Mesenteric fat pad (tissue), 1 donor: ENCODE data around the gene TMEM53. TPM values are rescaled to one million over a fixed set of nuclear protein-coding genes. Genes with fewer than 3 reads are reported as not detected.
A peak's percentile ranks its signal among the peaks of the same experiment; 100 is the strongest.

ENCODE experiments used
- DNase-seq: peaks from one replicate; pipeline ENCODE4 v3.0.0-alpha.2; 2020; ENCODE audit warnings: low spot score
- total RNA-seq: library from RNA; stranded (reverse); fragmentation: NEBNext Ultra II Directional; extraction: Animal tissue kit (Norgen Biotek cat#: 25700); gene quantifications from one replicate; pipeline ENCODE4 v1.2.1, GENCODE V29; 2021
- donor health status: DM: yes; HTN: yes; CAD: no.

TMEM53 gene
- total RNA-seq, 1 donor from 2014 or later: 16.8 TPM

DNA sequence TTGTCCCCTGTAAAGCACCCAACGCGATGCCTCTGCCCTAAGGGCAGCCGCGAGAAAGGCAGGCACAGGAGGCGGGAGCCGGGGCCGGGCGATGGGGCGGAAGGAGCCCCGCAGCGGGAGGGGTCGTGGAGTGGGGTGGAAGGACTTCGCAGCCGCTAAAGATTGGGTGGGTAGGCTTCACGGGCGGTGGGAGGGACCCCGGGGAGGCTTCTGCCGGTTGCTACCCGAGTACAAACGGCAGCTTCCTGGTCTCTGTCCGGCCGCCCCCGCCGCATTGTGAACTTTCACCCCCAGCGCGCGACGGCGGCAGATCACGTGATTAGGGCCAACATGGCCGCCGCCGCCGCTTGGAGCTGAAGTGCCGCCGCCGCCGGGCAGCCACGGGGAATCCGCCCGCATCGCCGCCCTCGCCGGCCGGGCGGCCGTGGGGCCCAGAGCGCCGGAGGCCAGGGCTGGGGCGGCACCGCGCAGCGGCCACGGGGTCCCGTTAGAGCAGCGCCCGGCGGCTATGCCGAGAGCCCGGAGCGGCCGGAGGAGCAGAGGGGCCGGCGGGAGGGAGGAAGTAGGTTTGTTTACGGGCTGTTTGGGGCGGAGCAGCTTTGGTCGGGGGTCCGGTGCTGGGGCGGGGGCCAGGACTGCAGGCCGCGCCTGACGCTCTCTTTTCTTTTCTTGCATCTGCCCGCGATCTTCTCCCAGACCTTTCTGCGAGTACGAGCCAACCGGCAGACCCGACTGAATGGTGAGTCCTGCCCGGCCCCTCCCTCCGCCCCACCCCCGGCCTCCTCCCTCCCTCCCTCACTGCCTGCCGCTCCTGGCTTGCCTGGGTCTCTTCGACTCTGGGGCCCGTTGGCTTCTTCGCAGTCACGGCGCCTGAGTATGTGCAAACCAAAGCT, 42.4 kb downstream of the TMEM53 start:
- DNase-seq: peak; percentile 96

DNA sequence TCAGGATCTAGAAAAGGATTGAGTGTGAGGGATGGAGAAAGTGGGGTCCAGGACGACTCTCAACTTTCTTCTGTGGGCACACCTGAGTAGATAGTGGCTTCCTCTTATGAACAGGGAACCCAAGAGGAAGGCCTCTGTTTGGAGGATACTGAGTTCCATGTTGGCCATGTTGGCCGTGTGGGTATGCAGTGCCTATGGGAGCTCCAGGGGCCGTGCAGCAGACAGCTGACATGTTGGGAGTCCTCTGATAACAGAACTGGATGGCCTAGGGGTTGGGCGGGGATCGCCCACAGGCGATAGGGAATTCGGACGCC, 43.0 kb downstream of the TMEM53 start:
- no peak for DNase-seq

DNA sequence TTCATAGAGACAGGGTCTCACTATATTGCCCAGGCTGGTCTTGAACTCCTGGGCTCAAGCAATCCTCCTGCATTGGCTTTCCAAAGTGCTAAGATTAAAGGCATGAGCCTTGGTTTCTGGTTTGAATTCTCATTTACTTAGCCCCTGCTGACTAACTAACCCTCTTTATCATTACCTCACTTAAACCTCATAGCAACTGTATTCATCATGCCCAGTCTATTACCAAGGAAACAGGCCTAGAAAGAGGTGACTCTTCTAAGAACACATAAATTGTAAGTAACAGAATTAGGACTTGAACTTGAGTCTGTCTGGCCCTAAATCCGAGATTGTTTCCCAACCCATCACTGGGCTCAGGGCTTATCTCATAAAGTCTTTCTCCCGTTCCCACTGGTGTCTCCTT, 44.2 kb downstream of the TMEM53 start:
- DNase-seq: no peak

DNA sequence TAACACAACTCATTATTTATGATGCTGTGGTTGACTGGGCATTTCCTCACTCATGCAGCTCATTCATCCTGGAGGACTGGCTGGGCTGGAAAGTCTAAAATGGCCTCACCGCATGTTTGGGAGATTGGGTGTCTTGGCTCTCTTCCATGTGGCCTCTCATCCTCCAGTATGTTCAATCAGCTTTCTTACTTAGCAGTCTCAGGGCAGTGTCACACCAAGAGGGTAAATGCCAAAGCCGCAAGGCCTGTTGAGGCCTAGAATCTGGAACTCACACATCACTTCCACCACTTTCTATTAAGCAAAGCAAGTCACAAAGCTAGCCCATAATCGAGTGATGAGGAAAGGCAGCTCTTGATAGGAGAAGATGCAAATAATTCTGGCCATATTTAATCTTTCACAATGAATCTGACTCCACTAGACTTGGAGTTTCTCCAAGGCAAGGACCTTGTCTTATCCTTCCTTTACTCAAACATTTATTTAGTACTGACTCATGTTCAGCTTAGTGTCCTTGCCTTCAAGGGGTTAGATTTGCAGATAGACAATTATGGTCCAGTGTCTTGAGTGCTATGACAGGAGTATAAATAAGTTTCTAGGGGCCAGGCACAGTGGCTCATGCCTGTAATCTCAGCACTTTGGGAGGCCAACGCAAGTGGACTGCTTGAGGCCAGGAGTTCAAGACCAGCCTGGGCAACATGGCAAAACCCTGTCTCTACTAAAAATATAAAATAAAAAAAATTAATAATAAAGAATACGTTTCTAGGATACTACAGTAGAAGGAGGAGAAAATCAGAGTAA, 45.1 kb downstream of the TMEM53 start:
- no peak for DNase-seq

GRCh38 chr1:44625348-44625747, 48.9 kb downstream of the TMEM53 start:
- no peak for DNase-seq

DNA sequence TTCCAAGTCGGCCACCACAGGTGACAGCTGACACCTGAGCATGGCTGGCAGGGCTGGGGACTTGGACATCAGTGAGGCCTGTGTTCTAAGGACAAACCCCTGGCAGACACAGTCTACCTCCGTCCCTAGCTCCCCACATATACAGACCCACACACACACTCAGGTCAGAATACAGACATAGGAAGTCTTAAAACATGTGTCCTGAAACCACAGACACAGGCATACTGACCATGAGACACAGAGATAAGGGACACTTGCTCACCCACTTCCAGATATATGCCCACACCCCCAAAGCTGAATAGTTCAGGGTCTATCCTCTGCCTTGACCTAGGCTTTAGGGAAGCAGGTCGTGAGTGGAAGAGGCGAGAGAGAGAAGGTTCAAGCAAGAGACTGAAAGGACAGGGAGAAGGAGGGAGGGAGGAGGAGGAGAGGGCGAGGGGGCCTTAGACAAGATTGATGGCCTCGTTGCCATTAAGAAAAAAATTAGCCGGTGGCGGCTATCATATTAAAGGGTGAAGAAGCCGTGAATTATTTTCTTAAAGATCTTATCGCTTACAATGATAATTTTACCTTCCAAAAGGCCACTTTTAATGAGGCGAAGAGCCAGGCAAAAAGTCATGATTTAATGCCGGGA, 49.9 kb downstream of the TMEM53 start:
- no peak for DNase-seq

GRCh38 chr1:44621841-44622286, 52.4 kb downstream of the TMEM53 start:
- DNase-seq: no peak

DNA sequence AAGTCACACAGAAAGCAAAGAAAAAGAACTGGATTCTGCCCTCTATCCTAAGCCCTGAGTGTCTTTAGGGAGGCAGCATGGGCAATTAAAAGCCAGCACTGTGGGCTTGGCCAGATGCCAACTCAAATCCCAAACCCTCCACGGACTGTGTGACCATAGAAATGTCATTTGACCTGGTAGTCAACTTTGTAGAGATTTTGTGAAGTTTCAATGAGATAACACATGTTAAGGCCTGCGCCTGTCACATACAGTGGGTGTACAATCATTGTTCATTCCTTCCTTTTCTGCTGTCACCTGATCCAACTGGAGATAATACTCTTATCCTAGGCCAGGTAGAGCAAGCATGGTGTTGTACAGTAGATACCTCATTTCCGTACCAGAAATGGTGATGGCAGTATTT, 54.2 kb downstream of the TMEM53 start:
- DNase-seq: no peak

DNA sequence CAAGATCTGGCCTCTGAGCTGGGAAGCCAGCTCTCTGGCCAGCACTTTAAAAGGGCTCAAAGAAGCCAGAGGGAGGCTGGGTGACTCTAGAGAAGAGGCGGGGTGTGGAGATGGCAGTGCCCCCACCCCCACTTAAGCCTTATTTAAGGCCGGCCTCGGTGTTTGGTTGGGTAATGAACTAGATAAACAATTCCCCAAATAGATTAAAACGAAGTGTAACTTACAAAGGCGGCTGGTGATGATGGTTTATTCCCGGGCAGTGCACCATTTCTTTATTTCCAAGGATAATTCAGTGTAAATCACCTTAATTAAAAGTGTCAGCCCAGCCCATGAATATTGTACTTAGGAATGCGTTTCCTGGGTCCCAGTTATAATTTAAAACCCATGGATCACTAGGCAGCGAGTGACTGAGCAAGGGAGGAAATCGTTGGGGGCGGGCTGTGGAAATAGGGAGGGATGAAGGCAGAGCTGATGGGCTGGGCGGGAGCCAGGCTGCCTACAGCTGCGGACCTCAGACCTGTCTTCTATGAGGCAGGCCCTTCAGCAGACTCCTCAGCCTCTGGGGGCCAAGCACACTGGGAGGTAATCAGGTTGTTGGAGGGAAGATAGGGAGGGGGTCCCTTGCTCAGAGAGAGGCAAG, 54.9 kb downstream of the TMEM53 start:
- no peak for DNase-seq

DNA sequence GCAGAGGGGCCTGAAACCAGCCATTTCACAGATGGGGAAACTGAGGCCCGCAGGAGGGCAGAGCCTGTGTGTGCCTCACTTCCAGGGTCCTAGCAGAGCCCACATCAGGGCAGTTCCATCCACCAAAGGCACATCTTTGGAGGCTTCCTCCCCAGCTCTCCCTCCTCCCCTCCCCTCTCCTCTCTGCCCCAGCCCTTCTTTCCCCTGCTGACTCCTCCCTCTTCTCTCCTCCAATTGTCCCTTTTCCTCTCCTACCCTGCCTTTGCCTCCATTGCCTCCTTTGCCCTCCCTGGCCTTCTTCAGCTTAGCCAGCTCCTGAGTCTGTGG, 56.6 kb downstream of the TMEM53 start:
- no peak for DNase-seq

DNA sequence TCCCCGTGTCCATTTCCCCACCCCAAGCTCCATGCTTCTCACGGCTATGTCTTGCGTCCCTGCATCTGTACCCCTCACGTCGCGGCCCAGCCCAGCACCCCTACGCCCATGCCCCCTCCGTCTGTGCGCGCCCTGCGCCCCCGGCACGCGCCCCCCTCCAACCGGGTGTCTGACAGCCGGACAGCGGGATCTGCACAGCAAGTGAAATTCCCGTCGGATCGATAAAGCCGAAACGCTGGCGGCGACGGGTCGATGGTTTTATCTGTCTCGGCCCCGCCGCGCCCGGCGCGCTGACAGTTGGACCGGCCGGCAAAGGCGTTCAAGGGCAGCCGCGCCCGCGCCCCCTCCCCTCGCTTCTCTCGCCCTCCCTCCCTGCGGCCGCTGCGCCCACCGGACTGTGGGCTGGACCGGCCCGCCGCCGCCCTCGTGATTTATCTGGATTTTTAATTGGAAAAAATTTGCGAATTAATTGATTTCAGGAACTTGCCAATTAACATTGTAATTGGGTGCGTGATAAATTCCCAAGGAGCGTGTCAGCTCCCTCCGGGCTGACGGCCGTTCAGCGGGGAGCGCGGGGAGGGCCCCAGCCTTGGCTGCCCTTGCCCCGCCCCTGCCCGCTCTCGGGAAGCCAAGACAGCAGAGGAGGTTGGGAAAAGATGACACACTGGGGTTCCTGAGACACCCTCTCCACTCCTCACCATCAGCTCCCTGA, 57.1 kb downstream of the TMEM53 start:
- DNase-seq: no peak

- no peak for DNase-seq
Observed at GRCh38 chr1:44616284-44616990, 57.8 kb downstream of the TMEM53 start.

DNA sequence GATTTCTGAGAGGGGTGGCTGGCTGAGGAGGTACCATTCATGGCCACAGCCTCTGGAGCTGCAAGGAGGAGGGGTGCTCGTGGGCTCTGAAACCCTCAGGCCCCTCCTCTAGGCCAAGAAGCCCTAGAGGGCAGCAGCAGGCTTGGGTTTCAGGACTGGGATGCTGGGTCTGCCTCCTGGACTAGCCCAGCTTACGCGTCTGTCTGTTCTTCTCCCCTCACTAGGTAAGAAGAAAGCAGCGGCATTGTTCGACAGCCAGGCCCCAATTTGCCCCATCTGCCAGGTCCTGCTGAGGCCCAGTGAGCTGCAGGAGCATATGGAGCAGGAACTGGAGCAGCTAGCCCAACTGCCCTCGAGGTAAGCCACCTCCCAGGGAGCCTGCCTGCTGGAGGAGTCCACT, 60.3 kb downstream of the TMEM53 start:
- no peak for DNase-seq

DNA sequence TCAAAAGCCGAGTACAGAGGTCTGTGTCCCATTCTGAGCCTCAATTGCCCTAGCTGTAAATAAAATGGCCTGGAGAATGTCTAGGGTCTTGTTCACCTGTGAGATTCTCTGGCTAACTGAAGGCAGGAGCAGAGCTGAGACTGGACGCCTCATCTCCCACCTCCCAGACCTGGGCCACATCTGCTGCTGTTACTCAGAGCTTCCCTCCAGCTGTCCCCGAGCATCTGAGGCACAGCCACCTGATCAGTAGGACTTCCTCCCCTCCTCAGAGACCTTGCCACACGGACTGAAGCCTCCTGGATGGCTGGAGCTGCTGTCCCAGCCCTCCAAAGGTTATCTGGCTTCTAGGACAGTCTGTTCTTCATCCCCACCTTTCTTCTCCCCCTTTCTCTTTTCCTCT, 62.4 kb downstream of the TMEM53 start:
- no peak for DNase-seq

DNA sequence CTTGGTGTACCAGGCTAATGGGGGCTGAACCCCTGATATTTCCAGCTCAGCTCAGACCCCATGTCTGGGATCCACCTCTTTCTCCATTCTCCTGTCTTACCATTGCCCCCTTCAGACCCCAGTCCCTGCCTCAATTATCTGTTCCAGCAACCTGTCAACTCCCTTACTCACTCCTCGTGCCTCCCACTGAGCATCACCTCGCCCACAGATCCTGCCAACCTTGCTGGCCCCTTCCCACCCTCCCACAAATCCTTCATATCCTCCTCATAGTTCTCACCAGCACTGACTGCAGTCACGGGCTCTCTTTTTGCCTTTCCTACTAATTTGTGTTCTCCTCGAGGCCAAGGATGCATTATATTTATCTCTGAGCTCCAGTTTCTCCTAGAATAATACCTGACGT, 62.9 kb downstream of the TMEM53 start:
- DNase-seq: no peak

GRCh38 chr1:44610527-44611148, 63.6 kb downstream of the TMEM53 start:
- DNase-seq: no peak

GRCh38 chr1:44609768-44610526, 64.3 kb downstream of the TMEM53 start:
- no peak for DNase-seq

DNA sequence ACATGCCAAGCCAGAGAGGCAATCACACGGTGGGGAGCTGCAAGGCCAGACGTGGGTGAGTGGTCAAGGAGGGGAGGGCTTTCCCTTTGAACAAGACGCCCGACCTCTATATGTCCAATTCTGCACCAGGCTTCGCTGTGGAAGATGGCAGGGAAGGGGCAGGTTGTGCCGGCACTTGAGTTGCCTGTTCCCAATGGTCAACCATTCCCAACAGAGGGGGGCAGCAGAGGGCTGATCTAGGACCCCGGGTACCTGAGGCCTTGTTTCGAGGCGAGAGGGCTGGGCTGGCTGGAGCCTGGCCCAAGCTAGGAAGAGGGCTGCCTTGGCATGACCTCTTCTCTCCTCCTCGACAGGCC, 64.9 kb downstream of the TMEM53 start:
- no peak for DNase-seq

DNA sequence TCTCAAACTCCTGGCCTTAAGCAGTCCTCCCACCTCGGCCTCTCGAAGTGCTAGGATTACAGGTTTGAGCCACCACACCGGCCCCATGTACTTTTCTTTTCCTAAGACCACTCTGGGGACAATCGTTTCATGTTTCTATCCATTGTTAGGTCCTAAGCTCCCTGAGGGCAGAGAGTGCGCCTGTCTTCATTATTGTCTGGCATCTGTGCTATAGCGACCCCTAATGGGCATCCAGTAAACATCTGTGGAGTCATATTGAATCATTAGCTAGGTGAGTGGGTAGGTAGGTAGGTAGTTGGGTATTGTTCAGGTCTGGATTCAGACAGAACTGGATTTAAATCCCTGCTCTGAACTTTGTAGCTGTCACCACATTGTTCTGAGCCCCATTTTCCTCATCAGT, 66.1 kb downstream of the TMEM53 start:
- DNase-seq: no peak
